Fibroblast of upper back skin (primary cell): ENCODE measurements around the gene TBC1D3C.
"Not testable (repeated sequence)": the region's sequence is repeated elsewhere in the genome, so short reads cannot be mapped to it uniquely, and the experiment has no call there.

Source experiments
- DNase-seq: peaks from one replicate; pipeline ENCODE4 v3.0.0-alpha.2; 2013

TBC1D3C gene

GRCh38 chr17:38068534-38068933 lies at the start of gene TBC1D3C:
TBC1D3C (minus strand) TSS chr17:38068634; CDS start chr17:38067066, 1,568 bp downstream.
- DNase-seq = not testable (repeated sequence)

- not testable (repeated sequence) for DNase-seq
Observed at GRCh38 chr17:38099262-38099661, 30.8 kb upstream of the TBC1D3C start.

GRCh38 chr17:38094059-38094694 lies 25.7 kb upstream of the TBC1D3C start:
- not testable (repeated sequence) for DNase-seq

DNA sequence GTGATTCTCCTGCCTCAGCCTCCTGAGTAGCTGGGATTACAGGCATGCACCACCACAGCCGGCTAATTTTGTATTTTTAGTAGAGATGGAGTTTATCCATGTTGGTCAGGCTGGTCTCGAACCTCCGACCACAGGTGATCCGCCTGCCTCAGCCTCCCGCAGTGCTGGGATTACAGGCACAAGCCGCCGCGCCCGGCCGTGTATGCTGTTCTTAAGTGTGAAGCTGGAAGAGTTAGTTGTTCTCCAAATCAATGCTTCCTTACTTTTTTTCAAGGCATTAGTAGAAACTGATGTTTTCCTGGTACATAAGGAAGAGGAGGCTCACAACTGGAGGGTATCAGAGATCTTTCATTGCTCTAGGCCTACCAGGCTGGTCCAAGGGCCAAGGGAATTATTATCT lies 19.7 kb upstream of the TBC1D3C start:
- DNase-seq = not testable (repeated sequence)

GRCh38 chr17:38087344-38087743 lies 18.9 kb upstream of the TBC1D3C start:
- DNase-seq = not testable (repeated sequence)
